Lung (tissue), 12 donors: ENCODE results near the gene TPST2. TPM values are rescaled to one million over a fixed set of nuclear protein-coding genes. Genes with fewer than 3 reads are reported as not detected.

ENCODE experiments used
- ATAC-seq: fragments of 200-7000 bp; cut with Tn5 transposase; one replicate; pipeline ENCODE4 v1.9.1; 2020; ENCODE audit warnings: moderate number of reproducible peaks; ENCODE audit not compliant: insufficient read depth, low FRiP score
- DNase-seq, 3 donors: peaks; one replicate each; pipeline ENCODE4 v3.0.0-alpha.2; 2013 to 2017
- H3K27ac ChIP-seq, 2 donors: one replicate each; pipeline ENCODE4 v1.5.1; 2013; ENCODE audit warnings: mild to moderate bottlenecking in 2 of 2, moderate library complexity in 2 of 2, control low read depth in 1 of 2, inconsistent platforms in 1 of 2, low read depth in 1 of 2, low read length in 1 of 2
- H3K27me3 ChIP-seq, 3 donors: one replicate each; pipeline ENCODE4 v1.5.1; 2013; ENCODE audit warnings: low read length in 2 of 3; ENCODE audit not compliant: control insufficient read depth in 3 of 3, insufficient read depth in 3 of 3
- H3K36me3 ChIP-seq, 4 donors: one replicate each; pipeline ENCODE4 v1.5.1; 2013; ENCODE audit warnings: low read length in 4 of 4, mild to moderate bottlenecking in 1 of 4, moderate library complexity in 1 of 4; ENCODE audit not compliant: control insufficient read depth in 4 of 4, insufficient read depth in 4 of 4
- H3K4me1 ChIP-seq, 5 donors: one replicate each; pipeline ENCODE4 v1.5.1; 2013; ENCODE audit warnings: low read length in 5 of 5, mild to moderate bottlenecking in 2 of 5, moderate library complexity in 1 of 5; ENCODE audit not compliant: control insufficient read depth in 5 of 5, insufficient read depth in 5 of 5
- H3K4me3 ChIP-seq: one replicate; pipeline ENCODE4 v1.5.1; 2013; ENCODE audit warnings: mild to moderate bottlenecking, control low read depth, moderate library complexity
- H3K9ac ChIP-seq, 2 donors: one replicate each; pipeline ENCODE4 v1.5.1; 2013; ENCODE audit warnings: low read length in 2 of 2, control low read depth in 1 of 2; ENCODE audit not compliant: insufficient read depth in 1 of 2
- H3K9me3 ChIP-seq, 4 donors: one replicate each; pipeline ENCODE4 v1.5.1; 2013; ENCODE audit warnings: low read length in 3 of 4, mild to moderate bottlenecking in 1 of 4, moderate library complexity in 1 of 4; ENCODE audit not compliant: control insufficient read depth in 4 of 4, insufficient read depth in 3 of 4
- WGBS, 2 donors: extraction: QIAGEN DNeasy Blood & Tissue Kit; methylation state at CpG; one replicate each; pipeline ENCODE4 v1.1.7; 2013; 5-methylcytosine and 5-hydroxymethylcytosine counted together
- polyA plus RNA-seq, 2 donors: library from polyadenylated mRNA; stranded (reverse); fragments of 200-250 nt; gene quantifications; one replicate each; pipeline ENCODE4 v1.2.1, GENCODE V29; 2013
- total RNA-seq, 2 donors: library from RNA; depleted of rRNA in 1 of 2; stranded (reverse); fragments of >200 nt in 1 of 2; gene quantifications; one replicate each; pipeline ENCODE4 v1.2.1, GENCODE V29; 2014 to 2021
- TF ChIP-seq, protein P1 (sequence below): IDR thresholded peaks from 2 replicates; pipeline ENCODE4 v1.5.1; 2012; ENCODE audit warnings: mild to moderate bottlenecking; ENCODE audit errors: control extremely low read depth, extremely low read depth
- donor health status: control.
- donor health status: control.
- donor health status: Bipolar disorder and iron deficiency.
- donor health status: healthy.
- donor health status: DM: yes; HTN: yes; CAD: no.

The TPST2 gene
- total and polyA plus RNA-seq, 4 donors, result 32.6 to 72.3 (median 59.9) TPM

DNA sequence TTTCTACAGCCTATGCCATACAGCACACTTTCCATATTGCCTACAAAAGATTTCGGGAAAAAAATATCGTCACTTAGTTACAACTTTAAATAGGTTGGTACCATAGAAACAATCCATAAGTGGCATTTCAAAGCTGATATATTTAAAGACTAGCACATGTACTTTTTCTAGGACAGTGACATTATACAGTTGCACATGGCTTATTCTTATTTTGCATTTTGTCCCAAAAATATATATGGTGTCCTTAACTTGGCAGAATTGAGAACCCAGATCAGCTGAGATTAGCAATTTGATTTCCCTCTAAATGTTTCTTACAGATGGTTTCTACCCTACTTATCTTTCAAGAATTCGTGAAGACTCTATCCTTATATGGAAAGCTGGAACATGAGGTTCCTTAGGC lies 74.0 kb downstream of the TPST2 start:
- WGBS, 2 donors, result 83 to 90% methylated on average over 3 of the region's 3 CpGs
- H3K27ac ChIP-seq, result no peak overlapping the region
- DNase-seq, result no peak
- TF ChIP-seq, protein P1, sequence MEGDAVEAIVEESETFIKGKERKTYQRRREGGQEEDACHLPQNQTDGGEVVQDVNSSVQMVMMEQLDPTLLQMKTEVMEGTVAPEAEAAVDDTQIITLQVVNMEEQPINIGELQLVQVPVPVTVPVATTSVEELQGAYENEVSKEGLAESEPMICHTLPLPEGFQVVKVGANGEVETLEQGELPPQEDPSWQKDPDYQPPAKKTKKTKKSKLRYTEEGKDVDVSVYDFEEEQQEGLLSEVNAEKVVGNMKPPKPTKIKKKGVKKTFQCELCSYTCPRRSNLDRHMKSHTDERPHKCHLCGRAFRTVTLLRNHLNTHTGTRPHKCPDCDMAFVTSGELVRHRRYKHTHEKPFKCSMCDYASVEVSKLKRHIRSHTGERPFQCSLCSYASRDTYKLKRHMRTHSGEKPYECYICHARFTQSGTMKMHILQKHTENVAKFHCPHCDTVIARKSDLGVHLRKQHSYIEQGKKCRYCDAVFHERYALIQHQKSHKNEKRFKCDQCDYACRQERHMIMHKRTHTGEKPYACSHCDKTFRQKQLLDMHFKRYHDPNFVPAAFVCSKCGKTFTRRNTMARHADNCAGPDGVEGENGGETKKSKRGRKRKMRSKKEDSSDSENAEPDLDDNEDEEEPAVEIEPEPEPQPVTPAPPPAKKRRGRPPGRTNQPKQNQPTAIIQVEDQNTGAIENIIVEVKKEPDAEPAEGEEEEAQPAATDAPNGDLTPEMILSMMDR, result no peak
- no peak overlapping the region for H3K9ac ChIP-seq
- no peaks in the 10 kb centered on the region for H3K9me3 ChIP-seq
- H3K4me3 ChIP-seq, result no peak overlapping the region
- no peaks in the 10 kb centered on the region for H3K27me3 ChIP-seq
- no peak for ATAC-seq
- H3K36me3 ChIP-seq, result peaks cover 0 to 3% (median 0%) of the 10 kb centered on the region in 4 donors
- H3K4me1 ChIP-seq, result peaks cover 4 to 24% (median 12%) of the 10 kb centered on the region in 5 donors

DNA sequence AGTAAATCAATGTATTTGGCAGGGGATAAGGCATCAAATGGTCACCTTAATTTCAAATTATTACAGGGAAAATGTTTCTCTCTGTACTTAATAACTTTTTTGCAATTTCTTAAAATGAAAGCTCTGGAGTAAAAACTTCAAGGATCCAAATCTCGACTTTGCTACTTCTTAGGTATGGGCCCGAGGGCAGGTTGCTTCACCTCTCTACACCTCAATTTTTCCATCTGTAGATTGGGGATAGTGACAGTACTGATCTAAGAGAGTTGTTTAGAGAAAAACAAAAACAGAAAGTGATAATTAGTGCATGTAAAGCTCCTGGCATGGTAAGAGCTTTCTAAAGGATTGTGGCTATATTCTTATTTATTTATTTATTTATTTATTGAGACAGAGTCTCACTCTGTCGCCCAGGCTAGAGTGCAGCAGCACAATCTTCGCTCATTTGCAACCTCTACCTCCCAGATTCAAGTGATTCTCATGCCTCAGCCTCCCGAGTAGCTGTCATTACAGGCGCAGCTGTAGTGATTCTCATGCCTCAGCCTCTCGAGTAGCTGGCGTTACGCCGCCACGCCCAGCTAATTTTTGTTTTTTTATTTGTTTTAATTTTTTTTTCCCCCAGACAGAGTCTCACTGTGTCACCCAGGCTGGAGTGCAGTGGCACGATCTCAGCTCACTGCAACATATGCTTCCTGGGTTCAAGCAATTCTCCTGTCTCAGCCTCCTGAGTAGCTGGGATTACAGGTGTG lies 75.3 kb downstream of the TPST2 start:
- no peak overlapping the region for H3K27ac ChIP-seq
- peaks cover 4 to 27% (median 12%) of the 10 kb centered on the region in 5 donors for H3K4me1 ChIP-seq
- WGBS, 2 donors, result 93 to 94% methylated on average over 12 of the region's 12 CpGs
- no peak overlapping the region for H3K4me3 ChIP-seq
- peaks cover 0 to 10% (median 2%) of the 10 kb centered on the region in 4 donors for H3K36me3 ChIP-seq
- H3K9me3 ChIP-seq, result no peaks in the 10 kb centered on the region
- no peak overlapping the region for H3K9ac ChIP-seq
- DNase-seq (no peak), ATAC-seq (no peak)
- H3K27me3 ChIP-seq, result no peaks in the 10 kb centered on the region
- TF ChIP-seq, protein P1, result no peak

DNA sequence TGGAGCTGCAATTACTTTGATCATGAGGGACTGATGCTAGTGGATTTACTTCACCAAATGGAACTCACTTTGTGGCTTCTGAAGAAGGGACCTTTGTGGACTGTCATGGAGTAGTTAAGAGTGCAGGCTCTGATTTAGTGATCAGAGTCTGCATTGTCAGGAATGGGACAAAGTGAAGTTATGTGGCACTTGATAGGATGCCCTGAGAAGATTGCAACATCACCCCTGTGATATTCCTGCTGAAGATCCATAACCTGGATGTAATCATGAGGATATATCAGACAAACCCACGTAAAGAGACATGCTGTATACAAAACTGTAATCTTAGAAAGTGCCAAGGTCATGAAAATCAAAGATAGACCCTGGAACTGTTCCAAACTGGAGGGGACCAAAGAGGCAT lies 76.1 kb downstream of the TPST2 start:
- DNase-seq, result peak in 1 of 3 donors; percentile 3
- Histone ChIP-seq H3K9me3 (no peaks in the 10 kb centered on the region), H3K27me3 (no peaks in the 10 kb centered on the region), H3K4me3 (no peak overlapping the region), H3K9ac (no peak overlapping the region), H3K27ac (no peak overlapping the region), H3K4me1 (peaks cover 4 to 27% (median 12%) of the 10 kb centered on the region in 5 donors), H3K36me3 (peaks cover 0 to 15% (median 5%) of the 10 kb centered on the region in 4 donors)
- WGBS, 2 donors, result 58 to 65% methylated on average over 1 of the region's 1 CpG
- TF ChIP-seq, protein P1, result no peak
- no peak for ATAC-seq
